NOMO-1 (cell line): ENCODE measurements around the gene ZRANB3.
"Not testable (repeated sequence)": the region's sequence is repeated elsewhere in the genome, so short reads cannot be mapped to it uniquely, and the experiment has no call there.

Experiments used
- DNase-seq, 2 experiments: peaks; one replicate each; lab custom pipeline; 2025; ENCODE audit not compliant: unreplicated experiment in 2 of 2; lab: John Stamatoyannopoulos, UW

The ZRANB3 gene

GRCh38 chr2:135093670-135094330 lies 437.2 kb downstream of the ZRANB3 start:
- DNase-seq, result no peak

DNA sequence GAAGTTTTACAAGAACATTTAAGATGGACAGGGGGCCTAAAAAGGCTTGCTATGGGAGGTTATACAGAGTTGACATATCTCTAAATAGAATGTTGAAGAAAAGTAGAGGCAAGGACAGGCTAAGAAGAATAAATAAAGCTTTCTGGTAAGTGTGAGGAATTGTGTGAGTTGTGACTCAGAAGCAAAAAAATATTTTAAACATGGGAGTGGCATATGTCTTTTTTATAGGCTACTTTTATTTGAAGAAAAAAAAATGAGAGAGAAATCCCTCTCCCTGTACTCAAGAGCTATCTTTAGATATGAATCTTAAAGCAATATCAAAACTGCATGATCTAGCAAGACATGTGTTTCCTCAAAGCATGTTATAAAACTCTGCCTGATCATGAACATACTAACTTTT lies 437.8 kb downstream of the ZRANB3 start:
- no peak for DNase-seq

GRCh38 chr2:135091681-135092080 lies 439.3 kb downstream of the ZRANB3 start:
- DNase-seq, result no peak

GRCh38 chr2:135089597-135089996 lies 441.4 kb downstream of the ZRANB3 start:
- not testable (repeated sequence) for DNase-seq
